Parathyroid adenoma (tissue), 2 donors: Measurements from ENCODE around the gene TRIM8.

Experiments
- H2AFZ ChIP-seq: fragments of 300-600 bp; sonication (generic); one replicate; pipeline ENCODE4 v1.7.0; 2017; ENCODE audit warnings: antibody characterized with exemption, mild to moderate bottlenecking
- H3K27ac ChIP-seq: fragments of 300-600 bp; sonication (generic); one replicate; pipeline ENCODE4 v1.7.0; 2017
- H3K27me3 ChIP-seq: fragments of 300-600 bp; sonication (generic); one replicate; pipeline ENCODE4 v1.7.0; 2017; ENCODE audit warnings: low read length; ENCODE audit not compliant: control insufficient read depth, insufficient read depth
- H3K36me3 ChIP-seq: fragments of 300-600 bp; sonication (generic); one replicate; pipeline ENCODE4 v1.7.0; 2017; ENCODE audit warnings: low read length; ENCODE audit not compliant: control insufficient read depth, insufficient read depth
- H3K4me1 ChIP-seq: fragments of 300-600 bp; sonication (generic); one replicate; pipeline ENCODE4 v1.7.0; 2017; ENCODE audit warnings: control low read depth
- H3K4me2 ChIP-seq: fragments of 300-600 bp; sonication (generic); one replicate; pipeline ENCODE4 v1.7.0; 2017; ENCODE audit warnings: low read length
- H3K4me3 ChIP-seq: fragments of 300-600 bp; sonication (generic); one replicate; pipeline ENCODE4 v1.7.0; 2017; ENCODE audit warnings: low read depth, low read length
- H3K79me2 ChIP-seq: fragments of 300-600 bp; sonication (generic); one replicate; pipeline ENCODE4 v1.7.0; 2017; ENCODE audit warnings: control low read depth
- H3K9ac ChIP-seq: fragments of 300-600 bp; sonication (generic); one replicate; pipeline ENCODE4 v1.7.0; 2017; ENCODE audit warnings: mild to moderate bottlenecking
- H3K9me3 ChIP-seq: fragments of 300-600 bp; sonication (generic); one replicate; pipeline ENCODE4 v1.7.0; 2017; ENCODE audit warnings: low read length; ENCODE audit not compliant: control insufficient read depth
- TF ChIP-seq, protein P1 (sequence below): fragments of 300-600 bp; sonication (generic); IDR thresholded peaks from one replicate; pipeline ENCODE4 v1.7.0; 2017; ENCODE audit warnings: antibody characterized with exemption, mild to moderate bottlenecking
- donor health status: primary hyperparathyroidism.

The TRIM8 gene

DNA sequence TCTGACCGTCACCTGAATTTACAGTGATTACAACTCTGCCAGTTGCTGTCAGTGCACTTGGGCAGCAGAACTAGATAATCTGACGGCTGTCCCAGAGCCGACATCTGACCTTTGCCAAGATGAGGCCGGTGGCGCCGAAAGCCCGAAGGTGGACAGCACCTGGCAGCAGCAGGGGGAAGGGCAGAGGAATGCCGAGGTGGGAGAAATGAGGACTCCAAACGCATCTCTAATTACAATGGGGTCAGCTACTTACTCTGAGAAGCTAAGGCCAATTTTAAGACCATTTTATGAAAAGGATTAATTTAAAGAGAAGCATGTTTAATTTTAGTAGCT lies 33.8 kb downstream of the TRIM8 start:
- Histone ChIP-seq H3K27ac (peak overlapping the region; percentile 85), H3K4me1 (peaks cover 68% of the 10 kb centered on the region), H3K4me3 (no peak overlapping the region), H3K9me3 (no peaks in the 10 kb centered on the region), H3K36me3 (no peaks in the 10 kb centered on the region), H3K79me2 (peaks cover 4% of the 10 kb centered on the region), H3K27me3 (no peaks in the 10 kb centered on the region), H3K4me2 (no peak overlapping the region), H2AFZ (peak overlapping the region; percentile 54), H3K9ac (no peak overlapping the region)
- TF ChIP-seq, protein P1, sequence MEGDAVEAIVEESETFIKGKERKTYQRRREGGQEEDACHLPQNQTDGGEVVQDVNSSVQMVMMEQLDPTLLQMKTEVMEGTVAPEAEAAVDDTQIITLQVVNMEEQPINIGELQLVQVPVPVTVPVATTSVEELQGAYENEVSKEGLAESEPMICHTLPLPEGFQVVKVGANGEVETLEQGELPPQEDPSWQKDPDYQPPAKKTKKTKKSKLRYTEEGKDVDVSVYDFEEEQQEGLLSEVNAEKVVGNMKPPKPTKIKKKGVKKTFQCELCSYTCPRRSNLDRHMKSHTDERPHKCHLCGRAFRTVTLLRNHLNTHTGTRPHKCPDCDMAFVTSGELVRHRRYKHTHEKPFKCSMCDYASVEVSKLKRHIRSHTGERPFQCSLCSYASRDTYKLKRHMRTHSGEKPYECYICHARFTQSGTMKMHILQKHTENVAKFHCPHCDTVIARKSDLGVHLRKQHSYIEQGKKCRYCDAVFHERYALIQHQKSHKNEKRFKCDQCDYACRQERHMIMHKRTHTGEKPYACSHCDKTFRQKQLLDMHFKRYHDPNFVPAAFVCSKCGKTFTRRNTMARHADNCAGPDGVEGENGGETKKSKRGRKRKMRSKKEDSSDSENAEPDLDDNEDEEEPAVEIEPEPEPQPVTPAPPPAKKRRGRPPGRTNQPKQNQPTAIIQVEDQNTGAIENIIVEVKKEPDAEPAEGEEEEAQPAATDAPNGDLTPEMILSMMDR = no peak

DNA sequence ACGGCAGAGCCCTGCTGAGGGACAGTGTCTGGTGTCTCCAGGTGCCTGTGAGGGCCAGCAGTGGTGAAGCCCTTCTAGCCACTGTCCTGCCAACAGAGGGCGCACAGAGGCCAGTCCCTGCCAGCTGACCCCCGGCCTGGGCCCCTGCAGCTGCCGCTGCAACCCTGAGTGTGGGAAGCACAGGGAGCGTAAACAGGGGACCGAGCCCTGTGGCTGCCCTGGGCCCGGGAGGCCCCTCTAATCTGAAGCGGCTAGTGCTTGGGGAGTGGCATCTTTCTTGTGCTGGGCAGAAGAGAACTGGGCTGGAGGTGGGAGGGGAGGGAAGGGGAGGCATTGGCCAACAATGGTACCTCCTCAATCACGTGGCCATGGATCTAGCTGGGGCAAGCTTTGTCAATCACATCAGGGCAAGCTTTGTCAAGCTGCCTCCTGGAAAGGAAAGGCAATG lies 34.6 kb downstream of the TRIM8 start:
- no peaks in the 10 kb centered on the region for H3K36me3 ChIP-seq
- peak overlapping the region; percentile 85 for H3K27ac ChIP-seq
- no peak overlapping the region for H3K4me3 ChIP-seq
- H3K4me1 ChIP-seq = peaks cover 61% of the 10 kb centered on the region
- no peaks in the 10 kb centered on the region for H3K9me3 ChIP-seq
- H3K79me2 ChIP-seq = peaks cover 4% of the 10 kb centered on the region
- no peak overlapping the region for H3K9ac ChIP-seq
- TF ChIP-seq, protein P1 = peak; percentile 85
- no peaks in the 10 kb centered on the region for H3K27me3 ChIP-seq
- H2AFZ ChIP-seq = peak overlapping the region; percentile 64
- no peak overlapping the region for H3K4me2 ChIP-seq

DNA sequence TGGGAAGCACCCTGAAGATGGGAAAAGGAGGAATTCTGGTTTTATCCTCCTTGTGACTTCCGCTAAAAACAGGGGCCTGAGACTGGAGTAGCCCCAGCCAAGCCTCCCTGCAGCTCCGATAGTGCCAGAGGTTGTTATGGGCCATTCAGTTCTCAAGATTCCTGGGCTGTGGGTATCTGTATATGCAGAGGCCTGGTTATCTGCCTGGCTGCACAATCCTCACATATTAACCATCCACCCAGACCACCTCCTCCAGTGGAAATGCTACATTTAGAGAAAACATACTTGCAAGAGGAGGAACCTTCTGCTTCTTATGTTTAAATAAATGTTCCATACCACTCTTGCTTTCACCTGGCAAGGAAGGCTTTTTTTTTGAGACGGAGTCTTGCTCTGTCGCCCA lies 35.3 kb downstream of the TRIM8 start:
- Histone ChIP-seq H3K79me2 (peaks cover 4% of the 10 kb centered on the region), H3K9me3 (no peaks in the 10 kb centered on the region), H3K4me2 (no peak overlapping the region), H3K36me3 (no peaks in the 10 kb centered on the region), H3K27me3 (no peaks in the 10 kb centered on the region), H3K4me1 (peaks cover 53% of the 10 kb centered on the region), H3K9ac (no peak overlapping the region), H3K4me3 (no peak overlapping the region), H3K27ac (peak overlapping the region; percentile 85), H2AFZ (no peak overlapping the region)
- TF ChIP-seq, protein P1 = no peak

DNA sequence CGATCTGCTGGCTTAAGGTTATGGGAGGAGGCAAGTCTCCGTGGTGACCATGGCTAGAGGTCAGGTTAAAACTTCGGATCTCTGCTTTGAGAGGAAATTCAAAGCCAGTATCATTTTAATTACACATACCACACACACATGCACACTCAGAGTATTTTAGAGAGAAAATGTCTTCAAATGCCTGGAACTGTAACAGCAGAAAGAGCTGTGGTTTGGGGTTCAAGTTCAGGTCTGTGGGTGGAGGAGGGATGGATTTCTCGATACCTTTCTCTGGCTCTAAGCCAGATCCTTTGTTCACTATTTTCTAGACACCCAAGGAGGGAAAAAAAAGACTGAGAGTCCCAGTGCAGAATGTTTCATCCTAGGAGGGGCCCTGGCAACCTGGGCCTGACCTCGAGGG lies 37.4 kb downstream of the TRIM8 start:
- Histone ChIP-seq H3K79me2 (peaks cover 6% of the 10 kb centered on the region), H3K4me1 (peaks cover 38% of the 10 kb centered on the region), H2AFZ (no peak overlapping the region), H3K27me3 (no peaks in the 10 kb centered on the region), H3K9ac (no peak overlapping the region), H3K4me2 (no peak overlapping the region), H3K4me3 (no peak overlapping the region), H3K36me3 (no peaks in the 10 kb centered on the region), H3K27ac (no peak overlapping the region), H3K9me3 (no peaks in the 10 kb centered on the region)
- TF ChIP-seq, protein P1 = no peak

DNA sequence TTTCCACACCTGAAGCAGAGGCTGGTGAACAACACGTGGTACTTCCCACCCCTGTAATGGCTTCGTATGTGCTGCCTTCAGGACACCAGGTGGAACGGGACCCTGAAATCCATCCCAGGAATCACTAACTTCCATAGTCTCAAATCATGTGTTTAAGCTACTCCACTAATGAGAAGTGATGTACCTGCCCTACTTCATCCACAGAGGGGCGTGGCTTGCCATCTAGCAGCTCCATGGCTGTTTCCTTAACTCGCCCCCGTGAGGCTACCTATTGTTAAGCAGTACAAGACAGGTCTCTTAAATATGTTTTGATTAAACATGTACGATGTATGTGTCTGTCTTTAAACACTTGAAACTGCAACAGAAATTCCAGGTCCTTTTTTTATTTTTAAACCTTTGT lies 38.1 kb downstream of the TRIM8 start:
- peaks cover 31% of the 10 kb centered on the region for H3K4me1 ChIP-seq

More for the DNA sequence above, 38.1 kb downstream of the TRIM8 start:
- TF ChIP-seq, protein P1 = no peak
- peaks cover 10% of the 10 kb centered on the region for H3K79me2 ChIP-seq
- H3K36me3 ChIP-seq = no peaks in the 10 kb centered on the region
- no peaks in the 10 kb centered on the region for H3K27me3 ChIP-seq
- H3K9me3 ChIP-seq = no peaks in the 10 kb centered on the region
- H3K9ac ChIP-seq = no peak overlapping the region
- H3K4me3 ChIP-seq = no peak overlapping the region
- H3K4me2 ChIP-seq = no peak overlapping the region
- H3K27ac ChIP-seq = peak overlapping the region; percentile 29
- H2AFZ ChIP-seq = no peak overlapping the region
